HAP-1 (cell line): ENCODE results near the gene BCO2.
A peak's percentile ranks its signal among the peaks of the same experiment; 100 is the strongest.

Source experiments
- DNase-seq, 2 experiments: peaks; one replicate each; pipeline ENCODE4 v3.0.0-alpha.2; 2016 to 2020; ENCODE audit warnings: low spot score in 2 of 2
- H3K27me3 ChIP-seq: fragments of 250-450 bp; sonication (Bioruptor Pico); 2 replicates; pipeline ENCODE4 v1.5.1; 2020; ENCODE audit warnings: low read depth, mild to moderate bottlenecking, moderate library complexity
- H3K36me3 ChIP-seq: fragments of 250-450 bp; sonication (Bioruptor Pico); replicated peaks from 2 replicates; pipeline ENCODE4 v1.5.1; 2020; ENCODE audit warnings: mild to moderate bottlenecking
- H3K4me1 ChIP-seq: fragments of 250-450 bp; sonication (Bioruptor Pico); 2 replicates; pipeline ENCODE4 v1.5.1; 2020; ENCODE audit warnings: mild to moderate bottlenecking
- H3K4me3 ChIP-seq: fragments of 250-450 bp; sonication (Bioruptor Pico); 2 replicates; pipeline ENCODE4 v1.5.1; 2020; ENCODE audit warnings: mild to moderate bottlenecking, moderate library complexity
- H3K9me3 ChIP-seq: fragments of 250-450 bp; sonication (Bioruptor Pico); 2 replicates; pipeline ENCODE4 v1.5.1; 2020; ENCODE audit warnings: mild to moderate bottlenecking, moderate library complexity
- in situ Hi-C: fragments of 300-500 bp; cut with MboI; formaldehyde crosslinking; loops from 3 replicates; pipeline ENCODE4 v1.14.3; 2020; ENCODE audit warnings: low sequenced_read_pairs, inconsistent platforms, mixed read lengths

Gene BCO2

GRCh38 chr11:112174789-112175598 lies at the start of gene BCO2:
Gene BCO2, plus strand, starts transcription at chr11:112175512. Its CDS starts 90 bp downstream, at chr11:112175602.
- Histone ChIP-seq H3K9me3 (no peaks in the 10 kb centered on the region), H3K36me3 (no peaks in the 10 kb centered on the region), H3K4me3 (peak within 1 kb of the TSS; percentile 1; the same call in 1 of the 2 replicates), H3K4me1 (no peaks in the 10 kb centered on the region), H3K27me3 (peaks cover 26% of the 10 kb centered on the region)
- DNase-seq = peak; percentile 33 to 84
- in situ Hi-C loops = no loop called here

GRCh38 chr11:112127056-112127455 lies 48.3 kb upstream of the BCO2 start:
- H3K9me3 ChIP-seq = no peaks in the 10 kb centered on the region
- DNase-seq = no peak
- in situ Hi-C loops = no loop called here
- no peaks in the 10 kb centered on the region for H3K27me3 ChIP-seq
- no peaks in the 10 kb centered on the region for H3K36me3 ChIP-seq
- H3K4me1 ChIP-seq = peaks cover 5% of the 10 kb centered on the region; the same call in 1 of the 2 replicates
- H3K4me3 ChIP-seq = no peak overlapping the region

GRCh38 chr11:112128483-112129121 lies 46.7 kb upstream of the BCO2 start:
- Histone ChIP-seq H3K27me3 (no peaks in the 10 kb centered on the region), H3K9me3 (no peaks in the 10 kb centered on the region), H3K4me1 (peaks cover 5% of the 10 kb centered on the region; the same call in 1 of the 2 replicates), H3K36me3 (no peaks in the 10 kb centered on the region), H3K4me3 (no peak overlapping the region)
- in situ Hi-C loops = no loop called here
- DNase-seq = peak; percentile 17 to 50

- H3K36me3 ChIP-seq = no peaks in the 10 kb centered on the region
- H3K4me3 ChIP-seq = no peak overlapping the region
- H3K27me3 ChIP-seq = no peaks in the 10 kb centered on the region
- in situ Hi-C loops = no loop called here
- peaks cover 5% of the 10 kb centered on the region; the same call in 1 of the 2 replicates for H3K4me1 ChIP-seq
- no peak for DNase-seq
- no peaks in the 10 kb centered on the region for H3K9me3 ChIP-seq
Measured at GRCh38 chr11:112129656-112130055, 45.7 kb upstream of the BCO2 start.

GRCh38 chr11:112132737-112133136 lies 42.6 kb upstream of the BCO2 start:
- no peak overlapping the region for H3K4me3 ChIP-seq
- no peaks in the 10 kb centered on the region for H3K9me3 ChIP-seq
- peaks cover 5% of the 10 kb centered on the region; the same call in 1 of the 2 replicates for H3K4me1 ChIP-seq
- H3K27me3 ChIP-seq = no peaks in the 10 kb centered on the region
- H3K36me3 ChIP-seq = no peaks in the 10 kb centered on the region
- in situ Hi-C loops = no loop called here
- no peak for DNase-seq

GRCh38 chr11:112134473-112134872 lies 40.8 kb upstream of the BCO2 start:
- in situ Hi-C loops = no loop called here
- Histone ChIP-seq H3K27me3 (no peaks in the 10 kb centered on the region), H3K4me3 (no peak overlapping the region), H3K9me3 (no peaks in the 10 kb centered on the region), H3K36me3 (no peaks in the 10 kb centered on the region), H3K4me1 (peaks cover 5% of the 10 kb centered on the region; the same call in 1 of the 2 replicates)
- no peak for DNase-seq

GRCh38 chr11:112143597-112143996 lies 31.7 kb upstream of the BCO2 start:
- in situ Hi-C loops = no loop called here
- no peaks in the 10 kb centered on the region for H3K36me3 ChIP-seq
- no peak overlapping the region for H3K4me3 ChIP-seq
- no peaks in the 10 kb centered on the region for H3K9me3 ChIP-seq
- H3K4me1 ChIP-seq = no peaks in the 10 kb centered on the region
- no peaks in the 10 kb centered on the region for H3K27me3 ChIP-seq
- DNase-seq = no peak

- H3K4me3 ChIP-seq = no peak overlapping the region
- DNase-seq = no peak
- in situ Hi-C loops = no loop called here
- H3K36me3 ChIP-seq = no peaks in the 10 kb centered on the region
- H3K9me3 ChIP-seq = no peaks in the 10 kb centered on the region
- H3K4me1 ChIP-seq = no peaks in the 10 kb centered on the region
- no peaks in the 10 kb centered on the region; the same call in 1 of the 2 replicates for H3K27me3 ChIP-seq
Measured at GRCh38 chr11:112150517-112150916, 24.8 kb upstream of the BCO2 start.

GRCh38 chr11:112156153-112156955 lies 19.0 kb upstream of the BCO2 start:
- no peaks in the 10 kb centered on the region for H3K27me3 ChIP-seq
- no peak overlapping the region for H3K4me3 ChIP-seq
- DNase-seq = no peak
- H3K9me3 ChIP-seq = no peaks in the 10 kb centered on the region
- peaks cover 8% of the 10 kb centered on the region for H3K4me1 ChIP-seq
- in situ Hi-C loops = no loop called here
- no peaks in the 10 kb centered on the region for H3K36me3 ChIP-seq

- no peaks in the 10 kb centered on the region for H3K9me3 ChIP-seq
- in situ Hi-C loops = no loop called here
- no peaks in the 10 kb centered on the region for H3K27me3 ChIP-seq
- DNase-seq = no peak
- no peaks in the 10 kb centered on the region for H3K36me3 ChIP-seq
- no peak overlapping the region for H3K4me3 ChIP-seq
- peaks cover 8% of the 10 kb centered on the region for H3K4me1 ChIP-seq
Measured at GRCh38 chr11:112156956-112157766, 18.2 kb upstream of the BCO2 start.

- Histone ChIP-seq H3K27me3 (no peaks in the 10 kb centered on the region), H3K36me3 (no peaks in the 10 kb centered on the region), H3K9me3 (no peaks in the 10 kb centered on the region), H3K4me3 (no peak overlapping the region), H3K4me1 (peaks cover 8% of the 10 kb centered on the region)
- no peak for DNase-seq
- in situ Hi-C loops = no loop called here
Measured at GRCh38 chr11:112159098-112160065, 15.9 kb upstream of the BCO2 start.

GRCh38 chr11:112160091-112160848 lies 15.0 kb upstream of the BCO2 start:
- H3K4me3 ChIP-seq = no peak overlapping the region
- in situ Hi-C loops = no loop called here

More at GRCh38 chr11:112160091-112160848, 15.0 kb upstream of the BCO2 start:
- Histone ChIP-seq H3K4me1 (peaks cover 8% of the 10 kb centered on the region), H3K27me3 (no peaks in the 10 kb centered on the region), H3K9me3 (no peaks in the 10 kb centered on the region), H3K36me3 (no peaks in the 10 kb centered on the region)
- no peak for DNase-seq
